Neural progenitor cell (in vitro differentiated cells): ENCODE measurements around the gene UQCRC2. TPM values are rescaled to one million over a fixed set of nuclear protein-coding genes. Genes with fewer than 3 reads are reported as not detected.
A peak's percentile ranks its signal among the peaks of the same experiment; 100 is the strongest.

ENCODE experiments used
- DNase-seq: peaks from one replicate; pipeline ENCODE4 v3.0.0-alpha.2; 2016; ENCODE audit warnings: low spot score
- H2AFZ ChIP-seq: fragments of 200-600 bp; sonication (generic); replicated peaks from 2 replicates; pipeline ENCODE4 v1.6.1; 2016; ENCODE audit warnings: antibody characterized with exemption
- H3F3A ChIP-seq: fragments of 200-600 bp; sonication (generic); 2 replicates; pipeline ENCODE4 v1.6.1; 2016; ENCODE audit warnings: antibody characterized with exemption, low read depth
- H3K27ac ChIP-seq: fragments of 200-600 bp; sonication (generic); 2 replicates; pipeline ENCODE4 v1.5.1; 2016; ENCODE audit warnings: mild to moderate bottlenecking
- H3K27me3 ChIP-seq: fragments of 200-600 bp; sonication (generic); 2 replicates; pipeline ENCODE4 v1.6.1; 2016; ENCODE audit warnings: mild to moderate bottlenecking, moderate library complexity
- H3K36me3 ChIP-seq: fragments of 200-600 bp; sonication (generic); 2 replicates; pipeline ENCODE4 v1.5.1; 2016
- H3K4me1 ChIP-seq: fragments of 200-600 bp; sonication (generic); 2 replicates; pipeline ENCODE4 v1.6.1; 2016; ENCODE audit warnings: mixed run types
- H3K4me2 ChIP-seq: fragments of 200-600 bp; sonication (generic); 2 replicates; pipeline ENCODE4 v1.6.1; 2016
- H3K4me3 ChIP-seq: fragments of 200-600 bp; sonication (generic); 2 replicates; pipeline ENCODE4 v1.5.1; 2016
- H3K79me2 ChIP-seq: fragments of 200-600 bp; sonication (generic); 2 replicates; pipeline ENCODE4 v1.6.1; 2016; ENCODE audit warnings: low read depth
- H3K9ac ChIP-seq: fragments of 200-600 bp; sonication (generic); 2 replicates; pipeline ENCODE4 v1.6.1; 2016
- H3K9me3 ChIP-seq: fragments of 200-600 bp; sonication (generic); 2 replicates; pipeline ENCODE4 v1.5.1; 2016; ENCODE audit warnings: low read depth
- H4K20me1 ChIP-seq: fragments of 200-600 bp; sonication (generic); 2 replicates; pipeline ENCODE4 v1.6.1; 2016; ENCODE audit warnings: low read depth
- H3K27ac Mint-ChIP-seq: 3 replicates; pipeline ENCODE4 v1.8.0; 2021; ENCODE audit warnings: mixed read lengths
- H3K27me3 Mint-ChIP-seq: 2 replicates; pipeline ENCODE4 v1.8.0; 2022; ENCODE audit warnings: low read depth, mild to moderate bottlenecking, inconsistent platforms, moderate library complexity, mixed read lengths; ENCODE audit not compliant: insufficient read depth
- H3K36me3 Mint-ChIP-seq: 3 replicates; pipeline ENCODE4 v1.8.0; 2021; ENCODE audit warnings: mixed read lengths
- H3K4me1 Mint-ChIP-seq: 3 replicates; pipeline ENCODE4 v1.8.0; 2021; ENCODE audit warnings: mixed read lengths
- H3K4me3 Mint-ChIP-seq: 3 replicates; pipeline ENCODE4 v1.8.0; 2021; ENCODE audit warnings: mild to moderate bottlenecking, moderate library complexity, mixed read lengths
- H3K9me3 Mint-ChIP-seq: 3 replicates; pipeline ENCODE4 v1.8.0; 2020; ENCODE audit warnings: mixed read lengths
- CTCF ChIP-seq: fragments of 200-600 bp; sonication (generic); IDR thresholded peaks from 2 replicates; pipeline ENCODE4 v1.5.1; 2017; ENCODE audit warnings: antibody characterized with exemption, mild to moderate bottlenecking
- EZH2 ChIP-seq: fragments of 200-600 bp; sonication (generic); IDR thresholded peaks from 2 replicates; pipeline ENCODE4 v1.6.1; 2017; ENCODE audit warnings: antibody characterized with exemption, mild to moderate bottlenecking, moderate library complexity
- EZH2phosphoT487 ChIP-seq: fragments of 200-600 bp; sonication (generic); IDR thresholded peaks from 2 replicates; pipeline ENCODE4 v1.6.1; 2017; ENCODE audit warnings: antibody characterized with exemption
- total RNA-seq: library from RNA; depleted of rRNA; stranded (reverse); fragments of >200 nt; gene quantifications from 2 replicates; pipeline ENCODE4 v1.2.3, GENCODE V29; 2015; ENCODE audit warnings: low replicate concordance

UQCRC2 gene
- total RNA-seq, 1 donor from 2014 or later: 206 TPM

DNA sequence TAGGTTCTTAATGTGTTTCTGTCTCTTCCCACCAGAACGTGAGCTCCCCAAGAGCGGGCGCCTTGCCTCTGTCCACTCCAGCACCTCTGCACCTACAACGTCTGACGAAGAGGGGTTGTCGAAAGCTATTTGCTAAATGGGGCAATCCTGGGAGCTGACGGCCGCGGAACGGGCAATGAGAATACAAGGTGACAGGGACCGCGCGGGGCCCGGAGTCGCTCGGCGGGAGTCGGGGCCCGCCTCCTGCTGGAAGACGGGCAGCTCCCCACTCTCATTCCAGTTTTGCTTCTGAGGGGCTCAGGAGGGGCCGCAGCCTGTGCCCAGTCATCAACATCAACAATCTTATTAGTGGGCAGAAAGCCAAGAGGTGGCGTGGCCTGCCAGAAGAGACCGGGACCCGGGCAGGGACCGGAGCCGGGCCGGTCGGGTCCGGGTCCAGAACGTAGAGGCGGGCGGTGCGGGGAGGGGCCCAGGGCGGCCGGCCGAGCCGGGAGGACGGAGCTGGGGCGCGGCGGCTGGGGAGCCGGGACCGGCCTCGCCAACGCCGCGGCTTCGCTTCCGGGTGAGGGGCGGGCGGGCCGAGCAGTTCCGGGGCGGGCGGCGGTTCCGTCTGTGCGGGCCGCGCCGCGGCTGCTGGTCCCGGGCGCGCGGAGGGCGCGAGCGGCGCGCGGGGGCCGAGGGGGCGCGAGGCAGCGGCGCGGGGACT, 54.5 kb downstream of the UQCRC2 start, which contains the start of gene MOSMO:
Gene MOSMO (plus strand): TSS at position 603 of the 706 bp plus-strand sequence. CDS start 191 bp downstream, outside the sequence.
- peak within 1 kb of the TSS; percentile 64 for H3K9ac ChIP-seq
- H3K36me3 ChIP-seq: no peaks in the 10 kb centered on the region
- DNase-seq: peak; percentile 83
- Mint-ChIP-seq H3K27me3 (peaks cover 7% of the 10 kb centered on the region), H3K9me3 (no peaks in the 10 kb centered on the region), H3K36me3 (no peaks in the 10 kb centered on the region), H3K27ac (no peak within 1 kb of the TSS), H3K4me3 (peak within 1 kb of the TSS; percentile 92), H3K4me1 (peaks cover 16% of the 10 kb centered on the region)
- peaks cover 44% of the 10 kb centered on the region for H3K79me2 ChIP-seq
- peak within 1 kb of the TSS; percentile 100 for H3K4me3 ChIP-seq
- peak within 1 kb of the TSS; percentile 94 for H3K4me2 ChIP-seq
- peaks cover 5% of the 10 kb centered on the region for H3K4me1 ChIP-seq
- no peak within 1 kb of the TSS for H3K27ac ChIP-seq
- H3F3A ChIP-seq: peaks cover 15% of the 10 kb centered on the region
- peaks cover 36% of the 10 kb centered on the region for H4K20me1 ChIP-seq
- TF ChIP-seq EZH2phosphoT487 (no peak), EZH2 (peak; percentile 59), CTCF (peak; percentile 26)
- H3K27me3 ChIP-seq: peaks cover 13% of the 10 kb centered on the region
- H2AFZ ChIP-seq: peak within 1 kb of the TSS; percentile 99
- H3K9me3 ChIP-seq: no peaks in the 10 kb centered on the region

DNA sequence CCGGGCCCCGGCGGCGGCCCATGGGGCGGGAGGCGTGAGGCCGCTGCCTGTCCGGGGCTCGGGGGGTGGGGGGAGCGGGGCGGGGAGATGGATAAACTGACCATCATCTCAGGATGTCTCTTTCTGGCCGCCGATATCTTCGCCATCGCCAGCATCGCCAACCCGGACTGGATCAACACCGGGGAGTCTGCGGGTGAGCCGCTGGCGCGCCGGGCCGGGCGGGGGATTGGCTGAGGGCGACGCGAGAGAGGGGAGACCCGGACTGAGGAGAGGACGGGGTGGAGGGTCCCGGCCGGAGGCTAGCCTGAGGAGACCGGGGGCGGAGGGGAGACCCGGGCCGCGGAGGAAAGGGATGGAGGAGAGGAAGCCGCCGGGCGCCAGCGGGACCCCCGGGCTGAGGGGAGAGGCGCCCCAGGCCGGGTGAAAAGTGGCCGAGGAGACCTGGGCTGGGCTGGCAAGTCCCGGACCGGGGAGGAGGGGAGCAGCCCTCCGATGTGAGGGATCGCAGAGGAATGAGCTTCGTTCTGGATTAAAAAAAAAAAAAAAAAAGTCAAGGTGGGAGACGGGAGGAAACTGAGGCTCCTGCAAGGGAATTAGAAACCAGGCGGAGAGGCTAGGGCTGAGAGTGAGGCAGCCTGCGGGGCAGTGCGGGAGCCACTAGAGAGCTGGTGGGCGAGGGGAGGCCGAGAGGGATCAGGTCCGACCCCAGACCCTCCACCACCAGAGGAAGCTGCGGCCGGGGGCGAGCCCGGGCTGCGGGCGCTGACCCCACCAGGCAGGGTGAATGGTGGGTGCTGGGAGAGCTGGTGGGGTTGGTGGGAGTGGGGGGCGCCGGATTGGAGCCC, 55.3 kb downstream of the UQCRC2 start:
- DNase-seq: peak; percentile 58
- H3K9me3 ChIP-seq: no peaks in the 10 kb centered on the region
- H3K36me3 ChIP-seq: no peaks in the 10 kb centered on the region
- peaks cover 5% of the 10 kb centered on the region for H3K4me1 ChIP-seq
- H4K20me1 ChIP-seq: peaks cover 44% of the 10 kb centered on the region
- peaks cover 13% of the 10 kb centered on the region for H3K27me3 ChIP-seq
- H3K4me1 Mint-ChIP-seq: peaks cover 16% of the 10 kb centered on the region
- TF ChIP-seq CTCF (no peak), EZH2 (no peak), EZH2phosphoT487 (no peak)
- H3K27ac ChIP-seq: no peak overlapping the region
- H3K4me3 Mint-ChIP-seq: peak overlapping the region; percentile 92
- H2AFZ ChIP-seq: peak overlapping the region; percentile 84
- H3K4me3 ChIP-seq: peak overlapping the region; percentile 100
- peak overlapping the region; percentile 94 for H3K4me2 ChIP-seq
- H3F3A ChIP-seq: peaks cover 15% of the 10 kb centered on the region
- H3K27ac Mint-ChIP-seq: no peak overlapping the region
- no peaks in the 10 kb centered on the region for H3K9me3 Mint-ChIP-seq
- peak overlapping the region; percentile 52 for H3K9ac ChIP-seq
- peaks cover 52% of the 10 kb centered on the region for H3K79me2 ChIP-seq
- no peaks in the 10 kb centered on the region for H3K36me3 Mint-ChIP-seq
- H3K27me3 Mint-ChIP-seq: peaks cover 5% of the 10 kb centered on the region

DNA sequence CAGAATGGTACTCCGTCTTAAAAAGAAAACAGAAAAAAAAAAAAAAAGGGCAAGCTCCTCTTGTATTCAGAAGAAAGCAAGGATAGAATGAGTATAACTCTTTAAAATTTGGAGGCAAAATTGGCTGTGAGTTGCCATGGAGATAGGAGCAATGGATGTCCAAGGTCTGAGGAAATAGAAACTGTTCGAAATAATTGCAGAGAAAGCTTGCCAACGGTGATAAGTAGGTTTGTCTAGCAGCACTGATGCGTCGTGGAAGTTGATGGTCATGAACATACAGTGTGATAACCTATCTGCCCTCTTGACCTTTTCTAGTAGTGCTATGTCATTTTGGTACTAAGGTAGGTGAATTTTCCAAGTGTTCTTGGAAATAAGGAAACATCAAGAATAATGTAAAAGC, 57.7 kb downstream of the UQCRC2 start:
- no peak overlapping the region for H3K4me2 ChIP-seq
- DNase-seq: no peak
- H3K9me3 Mint-ChIP-seq: no peaks in the 10 kb centered on the region
- no peak overlapping the region for H2AFZ ChIP-seq
- no peak overlapping the region for H3K4me3 Mint-ChIP-seq
- peaks cover 62% of the 10 kb centered on the region for H4K20me1 ChIP-seq
- TF ChIP-seq EZH2 (no peak), EZH2phosphoT487 (no peak), CTCF (no peak)
- H3K79me2 ChIP-seq: peaks cover 75% of the 10 kb centered on the region
- no peak overlapping the region for H3K9ac ChIP-seq
- H3K27me3 Mint-ChIP-seq: peaks cover 5% of the 10 kb centered on the region
- H3K36me3 ChIP-seq: no peaks in the 10 kb centered on the region
- no peak overlapping the region for H3K4me3 ChIP-seq
- no peak overlapping the region for H3K27ac ChIP-seq
- H3K9me3 ChIP-seq: no peaks in the 10 kb centered on the region
- H3K27me3 ChIP-seq: peaks cover 11% of the 10 kb centered on the region
- peaks cover 16% of the 10 kb centered on the region for H3K4me1 Mint-ChIP-seq
- H3F3A ChIP-seq: peaks cover 15% of the 10 kb centered on the region
- H3K27ac Mint-ChIP-seq: no peak overlapping the region
- H3K36me3 Mint-ChIP-seq: no peaks in the 10 kb centered on the region
- peaks cover 5% of the 10 kb centered on the region for H3K4me1 ChIP-seq
